ENCODE data around the gene TMEM266. TPM values are rescaled to one million over a fixed set of nuclear protein-coding genes. Genes with fewer than 3 reads are reported as not detected.

TMEM266 gene
- total RNA-seq, 2 donors from 2014 or later, result 0.28 TPM; not detected in 1

- intact Hi-C loops (cut with DNase I), result no loop called here
- DNase-seq (ENCODE audit: low spot score), result no peak
Measured at GRCh38 chr15:76173317-76173834, 113.6 kb downstream of the TMEM266 start.

GRCh38 chr15:76174654-76175053, 114.9 kb downstream of the TMEM266 start:
- intact Hi-C loops (cut with DNase I), result no loop called here
- no peak for DNase-seq (ENCODE audit: low spot score)

- intact Hi-C loops (cut with DNase I), result no loop called here
- no peak for DNase-seq (ENCODE audit: low spot score)
Measured at GRCh38 chr15:76175442-76175841, 115.7 kb downstream of the TMEM266 start.

GRCh38 chr15:76176059-76176458, 116.3 kb downstream of the TMEM266 start:
- intact Hi-C loops (cut with DNase I), result no loop called here
- DNase-seq (ENCODE audit: low spot score), result no peak

- intact Hi-C loops (cut with DNase I), result no loop called here
- DNase-seq (ENCODE audit: low spot score), result no peak
Measured at GRCh38 chr15:76176487-76177085, 116.8 kb downstream of the TMEM266 start.

- intact Hi-C loops (cut with DNase I), result no loop called here
Measured at GRCh38 chr15:76177491-76178040, 117.8 kb downstream of the TMEM266 start.

GRCh38 chr15:76178296-76179000, 118.7 kb downstream of the TMEM266 start:
- no peak for DNase-seq (ENCODE audit: low spot score)
- intact Hi-C loops (cut with DNase I), result no loop called here

More at GRCh38 chr15:76177491-76178040, 117.8 kb downstream of the TMEM266 start:
- DNase-seq (ENCODE audit: low spot score), result peak; percentile 90

GRCh38 chr15:76179023-76179422, 119.2 kb downstream of the TMEM266 start:
- intact Hi-C loops (cut with DNase I), result no loop called here
- DNase-seq (ENCODE audit: low spot score), result no peak

GRCh38 chr15:76180321-76180720, 120.5 kb downstream of the TMEM266 start:
- intact Hi-C loops (cut with DNase I), result no loop called here
- DNase-seq (ENCODE audit: low spot score), result no peak

GRCh38 chr15:76181705-76182107, 121.9 kb downstream of the TMEM266 start:
- DNase-seq (ENCODE audit: low spot score), result no peak
- intact Hi-C loops (cut with DNase I), result no loop called here

GRCh38 chr15:76183930-76184649, 124.3 kb downstream of the TMEM266 start:
- intact Hi-C loops (cut with DNase I), result no loop called here
- DNase-seq (ENCODE audit: low spot score), result no peak

GRCh38 chr15:76184650-76185035, 124.9 kb downstream of the TMEM266 start:
- DNase-seq (ENCODE audit: low spot score), result no peak
- intact Hi-C loops (cut with DNase I), result no loop called here

- intact Hi-C loops (cut with DNase I), result no loop called here
- no peak for DNase-seq (ENCODE audit: low spot score)
Measured at GRCh38 chr15:76185716-76186115, 125.9 kb downstream of the TMEM266 start.

- intact Hi-C loops (cut with DNase I), result no loop called here
Measured at GRCh38 chr15:76187163-76187562, 127.4 kb downstream of the TMEM266 start.

GRCh38 chr15:76189106-76189505, 129.3 kb downstream of the TMEM266 start:
- no peak for DNase-seq (ENCODE audit: low spot score)
- intact Hi-C loops (cut with DNase I), result no loop called here

More at GRCh38 chr15:76187163-76187562, 127.4 kb downstream of the TMEM266 start:
- no peak for DNase-seq (ENCODE audit: low spot score)

- intact Hi-C loops (cut with DNase I), result loop anchor here in 1 of 2 donors (5.0 kb wide), 1 partner anchor 142 kb away; no protein-coding TSS in a partner anchor
- no peak for DNase-seq (ENCODE audit: low spot score)
Measured at GRCh38 chr15:76190070-76190564, 130.3 kb downstream of the TMEM266 start.

GRCh38 chr15:76190751-76191538, 131.2 kb downstream of the TMEM266 start:
- intact Hi-C loops (cut with DNase I), result loop anchor here in 1 of 2 donors (5.0 kb wide), 1 partner anchor 141 kb away; no protein-coding TSS in a partner anchor
- peak; percentile 94 for DNase-seq (ENCODE audit: low spot score)

GRCh38 chr15:76191539-76192244, 131.9 kb downstream of the TMEM266 start:
- intact Hi-C loops (cut with DNase I), result loop anchor here in 1 of 2 donors (5.0 kb wide), 1 partner anchor 141 kb away; no protein-coding TSS in a partner anchor

More at GRCh38 chr15:76191539-76192244, 131.9 kb downstream of the TMEM266 start:
- no peak for DNase-seq (ENCODE audit: low spot score)

All from posterior vena cava (tissue), 2 donors.